ENCODE data around the gene ASB11. TPM values are rescaled to one million over a fixed set of nuclear protein-coding genes. Genes with fewer than 3 reads are reported as not detected.
A peak's percentile ranks its signal among the peaks of the same experiment; 100 is the strongest.

The ASB11 gene
- total RNA-seq (0.30 TPM), polyA plus RNA-seq (not detected)

DNA sequence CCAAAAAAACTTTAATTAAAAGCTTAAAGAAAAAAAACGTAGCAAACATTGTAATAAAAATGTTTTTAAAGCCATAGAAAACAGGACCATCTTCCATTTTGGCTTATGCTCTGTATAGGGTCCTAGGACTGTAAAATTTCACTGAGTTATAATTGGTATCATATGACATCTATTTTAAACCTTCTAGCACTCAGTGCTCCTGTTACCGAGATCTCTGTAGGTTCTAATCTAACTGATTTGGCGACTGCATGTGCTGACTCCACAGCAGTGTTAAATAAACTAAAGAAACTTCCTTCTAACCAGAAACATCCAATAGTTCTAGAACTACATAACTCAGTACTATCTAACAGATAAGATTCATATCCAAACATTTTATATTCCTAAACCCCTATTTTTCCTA is at the start of gene ASB11:
Gene ASB11 (minus strand): TSS at position 132 of the 400 bp plus-strand sequence. CDS start 35 bp downstream, at position 97.
- H3K27me3 ChIP-seq (ENCODE audit: control insufficient read depth, insufficient read depth, low read length): no peaks in the 10 kb centered on the region
- no peaks in the 10 kb centered on the region for H3K9me3 ChIP-seq (ENCODE audit: control insufficient read depth in 2 of 2, low read length in 2 of 2)
- no peak for DNase-seq
- H3K9me3 Mint-ChIP-seq: no peaks in the 10 kb centered on the region
- no peaks in the 10 kb centered on the region for H3K4me1 ChIP-seq (ENCODE audit: control insufficient read depth, insufficient read depth, low read length, poor library complexity, severe bottlenecking)
- H3K36me3 Mint-ChIP-seq: peaks cover 9% of the 10 kb centered on the region
- H3K4me3 ChIP-seq (ENCODE audit: low read depth, low read length): no peak within 1 kb of the TSS
- ATAC-seq (ENCODE audit: low read depth in 2 of 2): no peak
- no peaks in the 10 kb centered on the region for H3K4me1 Mint-ChIP-seq
- H3K36me3 ChIP-seq (ENCODE audit: control insufficient read depth, insufficient read depth, low read length): peaks cover 4% of the 10 kb centered on the region
- no peak within 1 kb of the TSS for H3K4me3 Mint-ChIP-seq
- H3K27me3 Mint-ChIP-seq: no peaks in the 10 kb centered on the region
- H3K27ac ChIP-seq (ENCODE audit: insufficient read depth, low read length, poor library complexity, severe bottlenecking): no peak within 1 kb of the TSS
- H3K27ac Mint-ChIP-seq: no peak within 1 kb of the TSS

DNA sequence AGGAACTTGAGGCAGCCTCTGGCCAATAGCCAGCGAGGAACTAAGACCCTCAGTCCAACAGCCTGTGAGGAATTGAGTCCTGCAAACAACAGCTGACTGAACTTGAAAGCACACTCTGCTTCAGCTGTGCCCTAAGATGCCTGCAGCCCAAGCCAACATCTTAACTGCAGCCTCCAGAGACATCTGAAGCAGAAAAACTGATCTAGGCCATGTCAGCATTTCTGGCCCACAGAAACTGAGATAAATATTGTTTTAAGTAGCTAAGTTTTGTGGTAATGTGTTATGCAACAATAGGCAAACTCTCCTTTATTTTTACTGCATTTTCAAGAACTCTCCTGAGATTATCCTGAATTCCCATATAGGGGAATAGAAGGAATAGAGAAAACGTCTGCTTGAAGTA is 44.3 kb upstream of the ASB11 start:
- H3K4me1 Mint-ChIP-seq: no peaks in the 10 kb centered on the region
- H3K36me3 ChIP-seq (ENCODE audit: control insufficient read depth, insufficient read depth, low read length): no peaks in the 10 kb centered on the region
- ATAC-seq (ENCODE audit: low read depth in 2 of 2): no peak
- H3K27ac Mint-ChIP-seq: no peak overlapping the region
- no peak for DNase-seq
- no peaks in the 10 kb centered on the region for H3K4me1 ChIP-seq (ENCODE audit: control insufficient read depth, insufficient read depth, low read length, poor library complexity, severe bottlenecking)
- H3K36me3 Mint-ChIP-seq: no peaks in the 10 kb centered on the region
- H3K4me3 Mint-ChIP-seq: no peak overlapping the region
- H3K27me3 ChIP-seq (ENCODE audit: control insufficient read depth, insufficient read depth, low read length): no peaks in the 10 kb centered on the region
- H3K9me3 ChIP-seq (ENCODE audit: control insufficient read depth in 2 of 2, low read length in 2 of 2): no peaks in the 10 kb centered on the region
- H3K27me3 Mint-ChIP-seq: no peaks in the 10 kb centered on the region
- peaks cover 0 to 4% (median 0%) of the 10 kb centered on the region in 7 donors for H3K9me3 Mint-ChIP-seq
- H3K4me3 ChIP-seq (ENCODE audit: low read depth, low read length): no peak overlapping the region
- no peak overlapping the region for H3K27ac ChIP-seq (ENCODE audit: insufficient read depth, low read length, poor library complexity, severe bottlenecking)

GRCh38 chrX:15358533-15358932 is 43.1 kb upstream of the ASB11 start:
- Mint-ChIP-seq H3K27me3 (no peaks in the 10 kb centered on the region), H3K36me3 (no peaks in the 10 kb centered on the region), H3K9me3 (peaks cover 0 to 3% (median 0%) of the 10 kb centered on the region in 7 donors), H3K27ac (no peak overlapping the region), H3K4me1 (no peaks in the 10 kb centered on the region), H3K4me3 (no peak overlapping the region)
- Histone ChIP-seq H3K36me3 (ENCODE audit: control insufficient read depth, insufficient read depth, low read length) (no peaks in the 10 kb centered on the region), H3K4me1 (ENCODE audit: control insufficient read depth, insufficient read depth, low read length, poor library complexity, severe bottlenecking) (no peaks in the 10 kb centered on the region), H3K27ac (ENCODE audit: insufficient read depth, low read length, poor library complexity, severe bottlenecking) (no peak overlapping the region), H3K4me3 (ENCODE audit: low read depth, low read length) (no peak overlapping the region), H3K9me3 (ENCODE audit: control insufficient read depth in 2 of 2, low read length in 2 of 2) (no peaks in the 10 kb centered on the region), H3K27me3 (ENCODE audit: control insufficient read depth, insufficient read depth, low read length) (no peaks in the 10 kb centered on the region)
- no peak for DNase-seq
- ATAC-seq (ENCODE audit: low read depth in 2 of 2): no peak

DNA sequence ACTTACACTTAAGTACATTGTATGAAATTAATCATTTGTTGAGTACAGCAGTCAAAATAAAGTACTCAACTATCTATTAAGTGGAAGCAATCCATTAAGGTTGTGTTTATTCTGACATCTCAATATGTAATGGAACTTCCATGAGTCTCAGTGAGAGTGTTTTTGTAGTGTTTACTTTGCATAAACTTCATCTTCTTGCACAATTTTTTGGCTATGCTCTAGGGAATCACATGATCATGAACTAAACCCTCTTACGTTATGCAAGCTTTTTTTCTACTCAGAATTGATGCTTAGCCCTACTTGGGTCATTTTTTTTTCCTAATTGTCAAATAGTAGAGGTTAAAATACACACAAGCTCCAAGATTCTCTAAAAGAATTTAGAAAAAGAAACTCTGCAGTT is 41.0 kb upstream of the ASB11 start:
- H3K27ac Mint-ChIP-seq: no peak overlapping the region
- Histone ChIP-seq H3K9me3 (ENCODE audit: control insufficient read depth in 2 of 2, low read length in 2 of 2) (no peaks in the 10 kb centered on the region), H3K27ac (ENCODE audit: insufficient read depth, low read length, poor library complexity, severe bottlenecking) (no peak overlapping the region), H3K4me1 (ENCODE audit: control insufficient read depth, insufficient read depth, low read length, poor library complexity, severe bottlenecking) (no peaks in the 10 kb centered on the region), H3K36me3 (ENCODE audit: control insufficient read depth, insufficient read depth, low read length) (no peaks in the 10 kb centered on the region), H3K27me3 (ENCODE audit: control insufficient read depth, insufficient read depth, low read length) (no peaks in the 10 kb centered on the region), H3K4me3 (ENCODE audit: low read depth, low read length) (no peak overlapping the region)
- no peaks in the 10 kb centered on the region for H3K27me3 Mint-ChIP-seq
- H3K4me3 Mint-ChIP-seq: no peak overlapping the region
- H3K4me1 Mint-ChIP-seq: no peaks in the 10 kb centered on the region
- H3K36me3 Mint-ChIP-seq: no peaks in the 10 kb centered on the region
- no peak for DNase-seq
- peaks cover 0 to 4% (median 0%) of the 10 kb centered on the region in 7 donors for H3K9me3 Mint-ChIP-seq
- ATAC-seq (ENCODE audit: low read depth in 2 of 2): no peak

DNA sequence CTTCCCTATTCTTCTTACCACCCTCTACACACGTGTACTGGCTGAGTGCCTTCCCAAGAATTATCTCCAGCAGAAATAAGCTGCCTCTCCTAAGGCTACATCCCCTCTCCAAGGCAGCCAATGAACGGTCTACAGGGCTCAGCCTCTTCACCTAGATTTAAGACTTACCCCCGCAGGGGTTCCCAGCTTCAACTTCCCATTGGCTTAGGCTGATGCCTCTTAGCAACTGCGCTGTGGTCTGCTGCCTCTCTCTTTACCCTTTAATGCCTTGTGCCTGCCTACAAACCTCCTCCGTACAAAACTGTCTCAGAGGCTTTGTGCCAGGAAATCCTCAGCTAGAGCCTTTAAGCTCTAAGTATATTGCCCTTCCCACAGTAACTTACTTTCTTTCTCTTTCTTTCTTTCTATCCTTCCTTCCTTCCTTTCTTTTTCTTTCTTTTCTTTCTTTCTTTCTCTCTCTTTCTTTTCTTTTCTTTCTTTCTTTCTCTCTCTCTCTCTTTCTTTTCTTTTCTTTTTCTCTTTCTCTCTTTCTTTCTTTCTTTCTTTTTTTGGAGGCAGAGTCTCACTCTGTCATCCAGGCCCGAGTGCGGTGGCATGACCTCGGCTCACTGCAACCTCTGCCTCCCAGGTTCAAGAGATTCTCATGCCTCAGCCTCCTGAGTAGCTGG is 35.0 kb upstream of the ASB11 start:
- Mint-ChIP-seq H3K27ac (no peak overlapping the region), H3K9me3 (peaks cover 0 to 3% (median 0%) of the 10 kb centered on the region in 7 donors), H3K27me3 (peaks cover 6% of the 10 kb centered on the region), H3K36me3 (no peaks in the 10 kb centered on the region), H3K4me3 (no peak overlapping the region), H3K4me1 (no peaks in the 10 kb centered on the region)
- no peak overlapping the region for H3K27ac ChIP-seq (ENCODE audit: insufficient read depth, low read length, poor library complexity, severe bottlenecking)
- no peaks in the 10 kb centered on the region for H3K4me1 ChIP-seq (ENCODE audit: control insufficient read depth, insufficient read depth, low read length, poor library complexity, severe bottlenecking)
- DNase-seq (no peak), ATAC-seq (ENCODE audit: low read depth in 2 of 2) (no peak)
- H3K4me3 ChIP-seq (ENCODE audit: low read depth, low read length): no peak overlapping the region
- H3K36me3 ChIP-seq (ENCODE audit: control insufficient read depth, insufficient read depth, low read length): no peaks in the 10 kb centered on the region
- no peaks in the 10 kb centered on the region for H3K27me3 ChIP-seq (ENCODE audit: control insufficient read depth, insufficient read depth, low read length)
- no peaks in the 10 kb centered on the region for H3K9me3 ChIP-seq (ENCODE audit: control insufficient read depth in 2 of 2, low read length in 2 of 2)

DNA sequence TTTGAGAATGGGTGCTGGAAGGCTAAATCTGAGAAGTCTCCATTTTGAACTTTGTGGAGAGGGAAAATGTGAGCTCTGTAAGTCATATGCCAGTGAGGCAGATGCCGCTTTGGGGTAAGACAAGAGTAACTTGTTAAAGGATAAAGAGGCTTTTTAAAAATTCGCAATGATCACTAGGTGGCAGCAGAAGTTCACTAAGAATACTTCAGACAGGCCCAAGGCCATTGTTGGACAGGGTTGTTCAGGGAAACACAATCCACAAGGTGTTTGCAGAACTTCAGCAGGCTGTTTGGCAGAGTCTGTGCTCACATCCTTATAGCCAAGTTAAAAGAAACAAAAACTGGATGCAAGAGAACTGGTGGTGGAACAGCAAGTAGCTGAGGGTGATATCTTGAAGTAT is 33.6 kb upstream of the ASB11 start:
- peak in 2 of 3 donors; percentile 13 to 53 for DNase-seq

GRCh38 chrX:15345976-15346375 is 30.5 kb upstream of the ASB11 start:
- peaks cover 2% of the 10 kb centered on the region for H3K27me3 ChIP-seq (ENCODE audit: control insufficient read depth, insufficient read depth, low read length)
- no peak overlapping the region for H3K27ac ChIP-seq (ENCODE audit: insufficient read depth, low read length, poor library complexity, severe bottlenecking)
- H3K4me3 Mint-ChIP-seq: no peak overlapping the region
- no peaks in the 10 kb centered on the region for H3K36me3 ChIP-seq (ENCODE audit: control insufficient read depth, insufficient read depth, low read length)
- no peak for DNase-seq
- no peaks in the 10 kb centered on the region for H3K4me1 Mint-ChIP-seq
- H3K36me3 Mint-ChIP-seq: no peaks in the 10 kb centered on the region
- no peak for ATAC-seq (ENCODE audit: low read depth in 2 of 2)
- peaks cover 19% of the 10 kb centered on the region for H3K27me3 Mint-ChIP-seq
- H3K4me1 ChIP-seq (ENCODE audit: control insufficient read depth, insufficient read depth, low read length, poor library complexity, severe bottlenecking): no peaks in the 10 kb centered on the region
- H3K9me3 Mint-ChIP-seq: peaks cover 0 to 2% (median 0%) of the 10 kb centered on the region in 7 donors
- H3K9me3 ChIP-seq (ENCODE audit: control insufficient read depth in 2 of 2, low read length in 2 of 2): no peaks in the 10 kb centered on the region
- no peak overlapping the region for H3K27ac Mint-ChIP-seq
- no peak overlapping the region for H3K4me3 ChIP-seq (ENCODE audit: low read depth, low read length)

More for the DNA sequence above, 33.6 kb upstream of the ASB11 start:
- Mint-ChIP-seq H3K4me1 (no peaks in the 10 kb centered on the region), H3K36me3 (no peaks in the 10 kb centered on the region), H3K9me3 (peaks cover 0 to 3% (median 0%) of the 10 kb centered on the region in 7 donors), H3K4me3 (no peak overlapping the region), H3K27ac (no peak overlapping the region), H3K27me3 (peaks cover 10% of the 10 kb centered on the region)
- Histone ChIP-seq H3K27ac (ENCODE audit: insufficient read depth, low read length, poor library complexity, severe bottlenecking) (no peak overlapping the region), H3K36me3 (ENCODE audit: control insufficient read depth, insufficient read depth, low read length) (no peaks in the 10 kb centered on the region), H3K27me3 (ENCODE audit: control insufficient read depth, insufficient read depth, low read length) (no peaks in the 10 kb centered on the region), H3K4me3 (ENCODE audit: low read depth, low read length) (no peak overlapping the region), H3K9me3 (ENCODE audit: control insufficient read depth in 2 of 2, low read length in 2 of 2) (no peaks in the 10 kb centered on the region), H3K4me1 (ENCODE audit: control insufficient read depth, insufficient read depth, low read length, poor library complexity, severe bottlenecking) (no peaks in the 10 kb centered on the region)
- no peak for ATAC-seq (ENCODE audit: low read depth in 2 of 2)

DNA sequence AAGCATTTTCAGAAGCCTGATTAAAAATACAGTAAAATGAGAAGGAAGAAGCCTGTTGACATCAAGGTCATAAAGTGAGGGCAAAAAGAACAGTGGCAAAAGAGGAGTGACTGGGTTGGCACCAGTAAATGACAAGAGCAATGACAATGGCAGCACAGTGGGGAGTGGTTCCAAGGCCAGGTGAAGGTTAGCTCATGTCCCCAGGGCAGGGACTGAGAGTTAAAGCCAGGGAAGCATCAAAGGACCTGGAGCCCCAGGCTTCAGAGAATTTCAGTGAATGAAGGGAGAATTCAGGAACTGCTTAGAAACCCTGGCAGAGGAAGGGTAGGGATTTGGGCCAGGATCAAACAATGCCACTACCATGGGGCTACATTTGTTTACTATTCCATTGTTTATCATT is 28.7 kb upstream of the ASB11 start:
- H3K4me3 Mint-ChIP-seq: no peak overlapping the region
- peaks cover 26% of the 10 kb centered on the region for H3K27me3 Mint-ChIP-seq
- H3K4me3 ChIP-seq (ENCODE audit: low read depth, low read length): no peak overlapping the region
- no peak overlapping the region for H3K27ac Mint-ChIP-seq
- no peaks in the 10 kb centered on the region for H3K4me1 ChIP-seq (ENCODE audit: control insufficient read depth, insufficient read depth, low read length, poor library complexity, severe bottlenecking)
- DNase-seq: no peak
- no peaks in the 10 kb centered on the region for H3K36me3 ChIP-seq (ENCODE audit: control insufficient read depth, insufficient read depth, low read length)
- no peaks in the 10 kb centered on the region for H3K4me1 Mint-ChIP-seq
- ATAC-seq (ENCODE audit: low read depth in 2 of 2): no peak
- peaks cover 2% of the 10 kb centered on the region for H3K27me3 ChIP-seq (ENCODE audit: control insufficient read depth, insufficient read depth, low read length)
- peaks cover 0 to 2% (median 0%) of the 10 kb centered on the region in 7 donors for H3K9me3 Mint-ChIP-seq
- H3K9me3 ChIP-seq (ENCODE audit: control insufficient read depth in 2 of 2, low read length in 2 of 2): no peaks in the 10 kb centered on the region
- no peak overlapping the region for H3K27ac ChIP-seq (ENCODE audit: insufficient read depth, low read length, poor library complexity, severe bottlenecking)
- no peaks in the 10 kb centered on the region for H3K36me3 Mint-ChIP-seq
